Type B pancreatic cell (in vitro differentiated cells): ENCODE measurements around the gene MOCOS. TPM values are rescaled to one million over a fixed set of nuclear protein-coding genes. Genes with fewer than 3 reads are reported as not detected.
"Not testable (repeated sequence)": the region's sequence is repeated elsewhere in the genome, so short reads cannot be mapped to it uniquely, and the experiment has no call there.

Experiments
- DNase-seq: peaks from one replicate; pipeline ENCODE4 v3.0.0; 2021; ENCODE audit warnings: mixed read lengths; ENCODE audit not compliant: unreplicated experiment; ENCODE audit errors: extremely low spot score
- H3K27ac Mint-ChIP-seq: 2 replicates; pipeline ENCODE4 v1.8.0; 2021; ENCODE audit warnings: mild to moderate bottlenecking, mixed read lengths
- H3K27me3 Mint-ChIP-seq: 2 replicates; pipeline ENCODE4 v1.8.0; 2021; ENCODE audit warnings: mixed read lengths
- H3K36me3 Mint-ChIP-seq: 2 replicates; pipeline ENCODE4 v1.8.0; 2021; ENCODE audit warnings: mixed read lengths
- H3K4me1 Mint-ChIP-seq: one replicate; pipeline ENCODE4 v1.8.0; 2021; ENCODE audit warnings: mixed read lengths; ENCODE audit not compliant: unreplicated experiment
- H3K4me3 Mint-ChIP-seq: 2 replicates; pipeline ENCODE4 v1.8.0; 2021; ENCODE audit warnings: mild to moderate bottlenecking, mixed read lengths
- H3K9me3 Mint-ChIP-seq: 2 replicates; pipeline ENCODE4 v1.8.0; 2021; ENCODE audit warnings: mixed read lengths
- total RNA-seq: library from RNA; stranded (reverse); gene quantifications from 2 replicates; pipeline ENCODE4 v1.2.1, GENCODE V29; 2021; ENCODE audit warnings: low replicate concordance
- TF ChIP-seq, protein P1 (sequence below): fragments of 200-600 bp; sonication (generic); conservative IDR thresholded peaks from 2 replicates; pipeline ENCODE4 v1.5.0; 2021; ENCODE audit warnings: antibody characterized with exemption, mild to moderate bottlenecking

The MOCOS gene
- total RNA-seq, 1 donor from 2014 or later, result 2.4 TPM

GRCh38 chr18:36203360-36203895, 16.1 kb downstream of the MOCOS start:
- Mint-ChIP-seq H3K36me3 (peaks cover 9% of the 10 kb centered on the region), H3K27me3 (no peaks in the 10 kb centered on the region), H3K27ac (no peak overlapping the region), H3K4me3 (no peak overlapping the region), H3K9me3 (no peaks in the 10 kb centered on the region), H3K4me1 (no peaks in the 10 kb centered on the region)
- DNase-seq, result peak; percentile 18
- TF ChIP-seq, protein P1, sequence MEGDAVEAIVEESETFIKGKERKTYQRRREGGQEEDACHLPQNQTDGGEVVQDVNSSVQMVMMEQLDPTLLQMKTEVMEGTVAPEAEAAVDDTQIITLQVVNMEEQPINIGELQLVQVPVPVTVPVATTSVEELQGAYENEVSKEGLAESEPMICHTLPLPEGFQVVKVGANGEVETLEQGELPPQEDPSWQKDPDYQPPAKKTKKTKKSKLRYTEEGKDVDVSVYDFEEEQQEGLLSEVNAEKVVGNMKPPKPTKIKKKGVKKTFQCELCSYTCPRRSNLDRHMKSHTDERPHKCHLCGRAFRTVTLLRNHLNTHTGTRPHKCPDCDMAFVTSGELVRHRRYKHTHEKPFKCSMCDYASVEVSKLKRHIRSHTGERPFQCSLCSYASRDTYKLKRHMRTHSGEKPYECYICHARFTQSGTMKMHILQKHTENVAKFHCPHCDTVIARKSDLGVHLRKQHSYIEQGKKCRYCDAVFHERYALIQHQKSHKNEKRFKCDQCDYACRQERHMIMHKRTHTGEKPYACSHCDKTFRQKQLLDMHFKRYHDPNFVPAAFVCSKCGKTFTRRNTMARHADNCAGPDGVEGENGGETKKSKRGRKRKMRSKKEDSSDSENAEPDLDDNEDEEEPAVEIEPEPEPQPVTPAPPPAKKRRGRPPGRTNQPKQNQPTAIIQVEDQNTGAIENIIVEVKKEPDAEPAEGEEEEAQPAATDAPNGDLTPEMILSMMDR, result no peak

DNA sequence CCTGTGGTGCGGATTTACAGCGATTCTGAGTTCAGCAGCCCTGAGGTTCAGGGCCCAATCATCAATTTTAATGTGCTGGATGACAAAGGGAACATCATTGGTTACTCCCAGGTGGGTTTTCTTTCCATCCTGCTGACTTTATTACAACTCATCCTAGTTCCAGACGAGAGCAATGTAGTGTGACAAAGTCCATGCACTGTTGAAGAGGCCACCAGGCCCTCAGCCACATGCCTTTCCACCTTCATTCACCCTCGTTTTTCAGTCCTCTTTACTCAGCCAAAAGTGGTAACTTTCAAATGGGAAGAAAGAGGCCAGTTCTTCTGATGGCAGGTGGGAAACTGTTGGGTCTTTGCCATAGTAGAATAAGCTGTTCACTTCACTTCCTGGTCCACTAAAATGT, 17.9 kb downstream of the MOCOS start:
- Mint-ChIP-seq H3K27me3 (no peaks in the 10 kb centered on the region), H3K36me3 (peaks cover 9% of the 10 kb centered on the region), H3K27ac (no peak overlapping the region), H3K4me3 (no peak overlapping the region), H3K4me1 (no peaks in the 10 kb centered on the region), H3K9me3 (no peaks in the 10 kb centered on the region)
- DNase-seq, result no peak
- TF ChIP-seq, protein P1, result no peak

DNA sequence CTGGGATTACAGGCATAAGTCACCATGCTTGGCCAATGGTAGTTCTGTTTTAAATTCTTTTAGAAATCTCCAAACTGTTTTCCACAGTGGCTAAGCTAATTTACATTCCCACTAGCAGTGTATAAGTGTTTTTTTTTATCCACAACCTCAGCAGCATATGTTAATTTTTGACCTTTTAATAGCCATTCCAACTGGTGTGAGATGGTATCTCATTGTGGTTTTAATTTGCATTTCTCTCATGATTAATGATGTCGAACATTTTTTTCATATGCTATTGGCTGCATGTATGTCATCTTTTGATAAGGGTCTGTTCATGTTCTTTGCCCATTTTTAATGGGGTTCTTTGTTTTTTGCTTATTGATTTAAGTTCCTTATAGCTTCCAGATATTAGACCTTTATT, 20.0 kb downstream of the MOCOS start:
- Mint-ChIP-seq H3K4me1 (peaks cover under 1% of the 10 kb centered on the region), H3K9me3 (no peaks in the 10 kb centered on the region), H3K36me3 (peaks cover 9% of the 10 kb centered on the region), H3K27me3 (no peaks in the 10 kb centered on the region), H3K4me3 (no peak overlapping the region), H3K27ac (no peak overlapping the region)
- DNase-seq, result no peak
- TF ChIP-seq, protein P1, result no peak

- H3K4me1 Mint-ChIP-seq, H3K4me3 Mint-ChIP-seq, H3K27me3 Mint-ChIP-seq, H3K27ac Mint-ChIP-seq, H3K36me3 Mint-ChIP-seq, DNase-seq, H3K9me3 Mint-ChIP-seq: not testable (repeated sequence)
Observed at GRCh38 chr18:36207969-36208368, 20.7 kb downstream of the MOCOS start.

GRCh38 chr18:36211612-36212065, 24.3 kb downstream of the MOCOS start:
- DNase-seq, result no peak
- H3K4me1 Mint-ChIP-seq, result peaks cover 10% of the 10 kb centered on the region
- no peaks in the 10 kb centered on the region for H3K27me3 Mint-ChIP-seq
- no peaks in the 10 kb centered on the region for H3K9me3 Mint-ChIP-seq
- no peak overlapping the region for H3K4me3 Mint-ChIP-seq
- no peak overlapping the region for H3K27ac Mint-ChIP-seq
- TF ChIP-seq, protein P1, result no peak
- peaks cover 9% of the 10 kb centered on the region for H3K36me3 Mint-ChIP-seq

- Mint-ChIP-seq H3K4me1 (peaks cover 10% of the 10 kb centered on the region), H3K27me3 (no peaks in the 10 kb centered on the region), H3K27ac (no peak overlapping the region), H3K9me3 (no peaks in the 10 kb centered on the region), H3K4me3 (no peak overlapping the region), H3K36me3 (peaks cover 7% of the 10 kb centered on the region)
- TF ChIP-seq, protein P1, result no peak
- DNase-seq, result no peak
Observed at GRCh38 chr18:36212301-36213171, 25.2 kb downstream of the MOCOS start.
